ENCODE results near the gene WASHC2A. TPM values are rescaled to one million over a fixed set of nuclear protein-coding genes. Genes with fewer than 3 reads are reported as not detected.
"Not testable (repeated sequence)": the region's sequence is repeated elsewhere in the genome, so short reads cannot be mapped to it uniquely, and the experiment has no call there.

The WASHC2A gene
- 30.6 and 38.3 TPM in 2 replicates for total RNA-seq (2014; rRNA removed; shearing (Covaris generic))

- in situ Hi-C loops (cut with HindIII; ENCODE audit: low sequenced_read_pairs), result not testable (repeated sequence)
- peak; percentile 83 for DNase-seq (ENCODE audit: low spot score)
Measured at GRCh38 chr10:50067546-50068351, at the start of gene WASHC2A. Gene WASHC2A (plus strand): TSS chr10:50067954. CDS start chr10:50068006, 52 bp downstream.

- in situ Hi-C loops (cut with HindIII; ENCODE audit: low sequenced_read_pairs); DNase-seq (ENCODE audit: low spot score): not testable (repeated sequence)
Measured at GRCh38 chr10:50019279-50019678, 48.5 kb upstream of the WASHC2A start.

- in situ Hi-C loops (cut with HindIII; ENCODE audit: low sequenced_read_pairs), result not testable (repeated sequence)
Measured at GRCh38 chr10:50020451-50021024, 47.2 kb upstream of the WASHC2A start.

GRCh38 chr10:50021646-50022045, 46.1 kb upstream of the WASHC2A start:
- in situ Hi-C loops (cut with HindIII; ENCODE audit: low sequenced_read_pairs), result no loop called here
- no peak for DNase-seq (ENCODE audit: low spot score)

More at GRCh38 chr10:50020451-50021024, 47.2 kb upstream of the WASHC2A start:
- DNase-seq (ENCODE audit: low spot score), result not testable (repeated sequence)

- in situ Hi-C loops (cut with HindIII; ENCODE audit: low sequenced_read_pairs); DNase-seq (ENCODE audit: low spot score): not testable (repeated sequence)
Measured at GRCh38 chr10:50024716-50025383, 42.9 kb upstream of the WASHC2A start.

GRCh38 chr10:50025627-50026026, 42.1 kb upstream of the WASHC2A start:
- in situ Hi-C loops (cut with HindIII; ENCODE audit: low sequenced_read_pairs), result no loop called here
- no peak for DNase-seq (ENCODE audit: low spot score)

- in situ Hi-C loops (cut with HindIII; ENCODE audit: low sequenced_read_pairs), result no loop called here
- DNase-seq (ENCODE audit: low spot score), result no peak
Measured at GRCh38 chr10:50027195-50027594, 40.6 kb upstream of the WASHC2A start.

- in situ Hi-C loops (cut with HindIII; ENCODE audit: low sequenced_read_pairs), result no loop called here
- no peak for DNase-seq (ENCODE audit: low spot score)
Measured at GRCh38 chr10:50033481-50033880, 34.3 kb upstream of the WASHC2A start.

GRCh38 chr10:50035337-50035736, 32.4 kb upstream of the WASHC2A start:
- DNase-seq (ENCODE audit: low spot score); in situ Hi-C loops (cut with HindIII; ENCODE audit: low sequenced_read_pairs): not testable (repeated sequence)

GRCh38 chr10:50044941-50045664, 22.7 kb upstream of the WASHC2A start:
- in situ Hi-C loops (cut with HindIII; ENCODE audit: low sequenced_read_pairs), result no loop called here

GRCh38 chr10:50046457-50046856, 21.3 kb upstream of the WASHC2A start:
- in situ Hi-C loops (cut with HindIII; ENCODE audit: low sequenced_read_pairs); DNase-seq (ENCODE audit: low spot score): not testable (repeated sequence)

More at GRCh38 chr10:50044941-50045664, 22.7 kb upstream of the WASHC2A start:
- DNase-seq (ENCODE audit: low spot score), result no peak

- DNase-seq (ENCODE audit: low spot score); in situ Hi-C loops (cut with HindIII; ENCODE audit: low sequenced_read_pairs): not testable (repeated sequence)
Measured at GRCh38 chr10:50047594-50047993, 20.2 kb upstream of the WASHC2A start.

- DNase-seq (ENCODE audit: low spot score); in situ Hi-C loops (cut with HindIII; ENCODE audit: low sequenced_read_pairs): not testable (repeated sequence)
Measured at GRCh38 chr10:50051995-50052660, 15.6 kb upstream of the WASHC2A start.

- in situ Hi-C loops (cut with HindIII; ENCODE audit: low sequenced_read_pairs); DNase-seq (ENCODE audit: low spot score): not testable (repeated sequence)
Measured at GRCh38 chr10:50052778-50053376, 14.9 kb upstream of the WASHC2A start.

- DNase-seq (ENCODE audit: low spot score); in situ Hi-C loops (cut with HindIII; ENCODE audit: low sequenced_read_pairs): not testable (repeated sequence)
Measured at GRCh38 chr10:50055494-50056292, 12.1 kb upstream of the WASHC2A start.

- DNase-seq (ENCODE audit: low spot score); in situ Hi-C loops (cut with HindIII; ENCODE audit: low sequenced_read_pairs): not testable (repeated sequence)
Measured at GRCh38 chr10:50056654-50057053, 11.1 kb upstream of the WASHC2A start.

GRCh38 chr10:50058727-50059126, 9.0 kb upstream of the WASHC2A start:
- DNase-seq (ENCODE audit: low spot score); in situ Hi-C loops (cut with HindIII; ENCODE audit: low sequenced_read_pairs): not testable (repeated sequence)
